ENCODE data around the gene C11orf68.

- TF ChIP-seq CTCF (IDR thresholded peaks at IDR 0.05; ENCODE audit: low read length) (no peak), EZH2phosphoT487 (IDR thresholded peaks at IDR 0.05; ENCODE audit: low read length) (no peak), EZH2 (optimal IDR thresholded peaks at IDR 0.05; ENCODE audit: low read depth, low read length) (no peak)
Measured at GRCh38 chr11:65952052-65952521, 33.2 kb upstream of the C11orf68 start.

All from MM.1S (cell line).